Kidney epithelial cell (primary cell): Measurements from ENCODE around the gene PTGR2. TPM values are rescaled to one million over a fixed set of nuclear protein-coding genes. Genes with fewer than 3 reads are reported as not detected.
"Not testable (repeated sequence)": the region's sequence is repeated elsewhere in the genome, so short reads cannot be mapped to it uniquely, and the experiment has no call there.

Source experiments
- DNase-seq: peaks from one replicate; pipeline ENCODE4 v3.0.0-alpha.2; 2010; ENCODE audit warnings: low read depth
- H3K27me3 ChIP-seq: 2 replicates; pipeline ENCODE4 v1.6.0; 2011; ENCODE audit warnings: low read length; ENCODE audit not compliant: control insufficient read depth, insufficient read depth
- H3K36me3 ChIP-seq: 2 replicates; pipeline ENCODE4 v1.5.1; 2011; ENCODE audit warnings: low read length; ENCODE audit not compliant: control insufficient read depth, insufficient read depth
- H3K4me3 ChIP-seq: 2 replicates; pipeline ENCODE4 v1.5.1; 2011; ENCODE audit warnings: low read depth, mild to moderate bottlenecking, control low read depth, low read length
- total RNA-seq: library from RNA; depleted of rRNA; stranded (reverse); fragments of >200 nt; gene quantifications from 2 replicates; pipeline ENCODE4 v1.2.3, GENCODE V29; 2015
- TF ChIP-seq, protein P1 (sequence below): IDR thresholded peaks from 2 replicates; pipeline ENCODE4 v1.5.1; 2011; ENCODE audit warnings: mild to moderate bottlenecking, moderate library complexity, low read length, control low read depth, inconsistent platforms; ENCODE audit not compliant: insufficient read depth, poor library complexity, severe bottlenecking

PTGR2 gene
- total RNA-seq, 1 donor from 2014 or later, result 5.7 TPM

DNA sequence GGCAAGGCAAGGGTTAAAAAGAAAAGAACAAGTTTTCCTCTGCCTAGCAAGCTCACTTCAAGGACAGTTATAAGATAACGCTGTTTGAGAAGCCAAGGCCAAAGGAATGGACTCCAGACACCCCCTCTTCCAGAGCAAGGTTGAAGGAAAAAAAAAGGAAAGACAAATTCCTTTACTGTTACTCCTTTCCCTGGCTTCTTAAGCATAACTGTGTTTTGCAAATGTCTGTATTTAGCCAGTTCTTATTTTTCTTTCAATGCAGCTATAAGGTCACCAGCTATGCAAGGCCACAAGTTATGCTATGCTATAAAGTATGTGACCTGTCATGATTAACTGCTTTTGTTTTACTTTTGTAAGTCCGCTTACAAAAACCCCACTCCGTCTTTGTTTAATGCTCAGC is 61.6 kb downstream of the PTGR2 start:
- no peaks in the 10 kb centered on the region for H3K27me3 ChIP-seq
- no peaks in the 10 kb centered on the region for H3K36me3 ChIP-seq
- DNase-seq, result no peak
- TF ChIP-seq, protein P1, sequence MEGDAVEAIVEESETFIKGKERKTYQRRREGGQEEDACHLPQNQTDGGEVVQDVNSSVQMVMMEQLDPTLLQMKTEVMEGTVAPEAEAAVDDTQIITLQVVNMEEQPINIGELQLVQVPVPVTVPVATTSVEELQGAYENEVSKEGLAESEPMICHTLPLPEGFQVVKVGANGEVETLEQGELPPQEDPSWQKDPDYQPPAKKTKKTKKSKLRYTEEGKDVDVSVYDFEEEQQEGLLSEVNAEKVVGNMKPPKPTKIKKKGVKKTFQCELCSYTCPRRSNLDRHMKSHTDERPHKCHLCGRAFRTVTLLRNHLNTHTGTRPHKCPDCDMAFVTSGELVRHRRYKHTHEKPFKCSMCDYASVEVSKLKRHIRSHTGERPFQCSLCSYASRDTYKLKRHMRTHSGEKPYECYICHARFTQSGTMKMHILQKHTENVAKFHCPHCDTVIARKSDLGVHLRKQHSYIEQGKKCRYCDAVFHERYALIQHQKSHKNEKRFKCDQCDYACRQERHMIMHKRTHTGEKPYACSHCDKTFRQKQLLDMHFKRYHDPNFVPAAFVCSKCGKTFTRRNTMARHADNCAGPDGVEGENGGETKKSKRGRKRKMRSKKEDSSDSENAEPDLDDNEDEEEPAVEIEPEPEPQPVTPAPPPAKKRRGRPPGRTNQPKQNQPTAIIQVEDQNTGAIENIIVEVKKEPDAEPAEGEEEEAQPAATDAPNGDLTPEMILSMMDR, result no peak
- no peak overlapping the region for H3K4me3 ChIP-seq

DNA sequence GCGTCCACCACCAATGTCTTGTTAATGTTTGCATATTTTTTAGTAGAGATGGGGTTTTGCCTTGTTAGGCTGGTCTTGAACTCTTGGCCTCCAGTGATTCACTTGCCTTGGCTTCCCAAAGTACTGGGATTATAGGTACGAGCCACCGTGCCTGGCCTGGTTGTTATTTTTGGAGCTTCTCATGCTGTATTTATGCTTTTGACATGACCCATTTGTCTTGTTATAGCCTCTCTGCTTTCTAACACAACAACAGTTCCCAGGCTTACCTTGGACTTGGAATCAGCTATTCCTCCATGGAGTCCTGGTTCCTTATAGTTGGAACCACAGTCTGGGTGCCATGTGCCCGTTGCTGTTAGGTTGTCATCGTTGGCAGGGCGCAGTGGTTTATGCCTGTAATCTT is 64.7 kb downstream of the PTGR2 start:
- DNase-seq, result no peak
- Histone ChIP-seq H3K4me3 (no peak overlapping the region), H3K36me3 (peaks cover 1% of the 10 kb centered on the region), H3K27me3 (no peaks in the 10 kb centered on the region)
- TF ChIP-seq, protein P1, result no peak

GRCh38 chr14:73919457-73919856 is 67.8 kb downstream of the PTGR2 start:
- not testable (repeated sequence) for H3K27me3 ChIP-seq, DNase-seq, H3K4me3 ChIP-seq, H3K36me3 ChIP-seq

- no peaks in the 10 kb centered on the region for H3K27me3 ChIP-seq
- TF ChIP-seq, protein P1, result no peak
- no peak overlapping the region for H3K4me3 ChIP-seq
- no peak for DNase-seq
- H3K36me3 ChIP-seq, result peaks cover 4% of the 10 kb centered on the region
Observed at GRCh38 chr14:73924337-73924736, 72.7 kb downstream of the PTGR2 start.

Other genes starting within 250 kb of the PTGR2 start
- gene ACOT6, start 239.3 kb upstream of the PTGR2 start, total RNA-seq, result not detected in 2 replicates
- gene DNAL1, start 206.8 kb upstream of the PTGR2 start, total RNA-seq, result 19.3 and 23.3 TPM in 2 replicates
- 31.0 and 31.8 TPM in 2 replicates for gene PNMA1, start 137.4 kb upstream of the PTGR2 start, total RNA-seq
- gene ZNF410, start 35.0 kb downstream of the PTGR2 start, total RNA-seq, result 47.8 and 56.7 TPM in 2 replicates
- gene FAM161B, start 98.3 kb downstream of the PTGR2 start, total RNA-seq, result 4.8 and 5.5 TPM in 2 replicates
- gene COQ6, start 98.5 kb downstream of the PTGR2 start, total RNA-seq, result 24.4 and 34.0 TPM in 2 replicates
- gene ENTPD5, start 167.5 kb downstream of the PTGR2 start, total RNA-seq, result 11.4 and 13.7 TPM in 2 replicates
- gene BBOF1, start 167.5 kb downstream of the PTGR2 start, total RNA-seq, result 6.7 and 9.2 TPM in 2 replicates
- gene ALDH6A1, start 232.6 kb downstream of the PTGR2 start, total RNA-seq, result 11.1 and 12.5 TPM in 2 replicates
- gene LIN52, start 233.1 kb downstream of the PTGR2 start, total RNA-seq, result 7.8 and 8.3 TPM in 2 replicates